KMS-11 (cell line): ENCODE measurements around the gene TUBGCP2.

Experiments used
- H2AFZ ChIP-seq: fragments of 200-600 bp; sonication (generic); 2 replicates; pipeline ENCODE4 v1.6.1; 2016; ENCODE audit warnings: antibody characterized with exemption, mixed run types, low read depth
- H3K27ac ChIP-seq: fragments of 200-600 bp; sonication (generic); 2 replicates; pipeline ENCODE4 v1.6.1; 2016; ENCODE audit warnings: mild to moderate bottlenecking, mixed run types
- H3K27me3 ChIP-seq: fragments of 200-600 bp; sonication (generic); 2 replicates; pipeline ENCODE4 v1.6.1; 2017; ENCODE audit warnings: mild to moderate bottlenecking, low read depth, mixed run types, moderate library complexity; ENCODE audit not compliant: insufficient read depth
- H3K36me3 ChIP-seq: fragments of 200-600 bp; sonication (generic); 2 replicates; pipeline ENCODE4 v1.6.1; 2017; ENCODE audit warnings: mild to moderate bottlenecking, mixed run types; ENCODE audit not compliant: insufficient read depth
- H3K4me1 ChIP-seq: fragments of 200-600 bp; sonication (generic); 2 replicates; pipeline ENCODE4 v1.6.1; 2016; ENCODE audit warnings: mild to moderate bottlenecking, low read depth, mixed run types; ENCODE audit not compliant: poor library complexity, severe bottlenecking
- H3K4me2 ChIP-seq: fragments of 200-600 bp; sonication (generic); 2 replicates; pipeline ENCODE4 v1.7.0; 2016; ENCODE audit warnings: mild to moderate bottlenecking, mixed run types
- H3K4me3 ChIP-seq: fragments of 200-600 bp; sonication (generic); IDR thresholded peaks from 2 replicates; pipeline ENCODE4 v1.6.1; 2017; ENCODE audit warnings: low read depth, low read length, mixed read lengths; ENCODE audit not compliant: insufficient read depth
- H3K79me2 ChIP-seq: fragments of 200-600 bp; sonication (generic); 2 replicates; pipeline ENCODE4 v1.6.1; 2016; ENCODE audit warnings: low read depth, mixed run types; ENCODE audit not compliant: insufficient read depth
- H3K9ac ChIP-seq: fragments of 200-600 bp; sonication (generic); 2 replicates; pipeline ENCODE4 v1.6.1; 2016; ENCODE audit warnings: mild to moderate bottlenecking, mixed run types
- H4K20me1 ChIP-seq: fragments of 200-600 bp; sonication (generic); 2 replicates; pipeline ENCODE4 v1.6.1; 2016; ENCODE audit warnings: mild to moderate bottlenecking, mixed run types; ENCODE audit not compliant: insufficient read depth
- TF ChIP-seq, protein P1 (sequence below): fragments of 200-600 bp; sonication (generic); conservative IDR thresholded peaks from 2 replicates; pipeline ENCODE4 v1.6.1; 2017; ENCODE audit warnings: low read depth, mild to moderate bottlenecking, antibody characterized with exemption, low read length, moderate library complexity, mixed read lengths

Gene TUBGCP2

DNA sequence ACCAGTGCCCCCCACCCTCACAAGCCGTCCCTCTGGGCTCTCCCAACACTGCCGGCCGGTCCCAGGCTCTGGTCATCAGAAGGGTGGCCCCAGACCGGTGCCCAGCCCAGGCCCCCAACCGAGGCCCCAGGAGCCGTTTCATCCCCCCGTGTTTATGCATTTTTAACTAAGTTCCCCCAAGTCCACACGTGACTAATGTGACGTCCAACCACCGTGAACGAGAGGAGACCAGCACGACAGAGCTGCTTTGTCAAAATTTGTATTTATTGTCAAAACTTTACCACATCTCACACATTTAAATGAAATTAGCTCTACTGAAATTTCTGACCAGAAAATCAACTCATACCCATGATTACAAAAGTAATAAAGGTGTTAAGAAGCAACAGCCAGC lies 62.4 kb downstream of the TUBGCP2 start:
- Histone ChIP-seq H3K4me3 (no peak overlapping the region), H3K4me1 (no peaks in the 10 kb centered on the region), H3K36me3 (no peaks in the 10 kb centered on the region), H3K79me2 (no peaks in the 10 kb centered on the region), H3K27ac (no peak overlapping the region), H4K20me1 (no peaks in the 10 kb centered on the region), H2AFZ (no peak overlapping the region), H3K4me2 (no peak overlapping the region), H3K27me3 (peaks cover 63% of the 10 kb centered on the region), H3K9ac (no peak overlapping the region)
- TF ChIP-seq, protein P1, sequence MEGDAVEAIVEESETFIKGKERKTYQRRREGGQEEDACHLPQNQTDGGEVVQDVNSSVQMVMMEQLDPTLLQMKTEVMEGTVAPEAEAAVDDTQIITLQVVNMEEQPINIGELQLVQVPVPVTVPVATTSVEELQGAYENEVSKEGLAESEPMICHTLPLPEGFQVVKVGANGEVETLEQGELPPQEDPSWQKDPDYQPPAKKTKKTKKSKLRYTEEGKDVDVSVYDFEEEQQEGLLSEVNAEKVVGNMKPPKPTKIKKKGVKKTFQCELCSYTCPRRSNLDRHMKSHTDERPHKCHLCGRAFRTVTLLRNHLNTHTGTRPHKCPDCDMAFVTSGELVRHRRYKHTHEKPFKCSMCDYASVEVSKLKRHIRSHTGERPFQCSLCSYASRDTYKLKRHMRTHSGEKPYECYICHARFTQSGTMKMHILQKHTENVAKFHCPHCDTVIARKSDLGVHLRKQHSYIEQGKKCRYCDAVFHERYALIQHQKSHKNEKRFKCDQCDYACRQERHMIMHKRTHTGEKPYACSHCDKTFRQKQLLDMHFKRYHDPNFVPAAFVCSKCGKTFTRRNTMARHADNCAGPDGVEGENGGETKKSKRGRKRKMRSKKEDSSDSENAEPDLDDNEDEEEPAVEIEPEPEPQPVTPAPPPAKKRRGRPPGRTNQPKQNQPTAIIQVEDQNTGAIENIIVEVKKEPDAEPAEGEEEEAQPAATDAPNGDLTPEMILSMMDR: no peak

- H3K4me3 ChIP-seq: no peak overlapping the region
- H3K9ac ChIP-seq: no peak overlapping the region
- no peaks in the 10 kb centered on the region for H3K79me2 ChIP-seq
- TF ChIP-seq, protein P1: no peak
- H2AFZ ChIP-seq: no peak overlapping the region
- H3K4me2 ChIP-seq: no peak overlapping the region
- H4K20me1 ChIP-seq: no peaks in the 10 kb centered on the region
- H3K27ac ChIP-seq: no peak overlapping the region
- H3K27me3 ChIP-seq: peaks cover 68% of the 10 kb centered on the region
- H3K36me3 ChIP-seq: no peaks in the 10 kb centered on the region
- H3K4me1 ChIP-seq: no peaks in the 10 kb centered on the region
These were observed 63.0 kb downstream of the TUBGCP2 start for GRCh38 chr10:133245439-133246235.

- H3K4me2 ChIP-seq: no peak overlapping the region
- H3K36me3 ChIP-seq: no peaks in the 10 kb centered on the region
- TF ChIP-seq, protein P1: no peak
- peaks cover 67% of the 10 kb centered on the region for H3K27me3 ChIP-seq
- no peaks in the 10 kb centered on the region for H3K4me1 ChIP-seq
- H3K9ac ChIP-seq: no peak overlapping the region
- H4K20me1 ChIP-seq: no peaks in the 10 kb centered on the region
- H3K4me3 ChIP-seq: no peak overlapping the region
- H3K79me2 ChIP-seq: no peaks in the 10 kb centered on the region
- no peak overlapping the region for H2AFZ ChIP-seq
- no peak overlapping the region for H3K27ac ChIP-seq
These were observed 65.1 kb downstream of the TUBGCP2 start for GRCh38 chr10:133243593-133243992.

DNA sequence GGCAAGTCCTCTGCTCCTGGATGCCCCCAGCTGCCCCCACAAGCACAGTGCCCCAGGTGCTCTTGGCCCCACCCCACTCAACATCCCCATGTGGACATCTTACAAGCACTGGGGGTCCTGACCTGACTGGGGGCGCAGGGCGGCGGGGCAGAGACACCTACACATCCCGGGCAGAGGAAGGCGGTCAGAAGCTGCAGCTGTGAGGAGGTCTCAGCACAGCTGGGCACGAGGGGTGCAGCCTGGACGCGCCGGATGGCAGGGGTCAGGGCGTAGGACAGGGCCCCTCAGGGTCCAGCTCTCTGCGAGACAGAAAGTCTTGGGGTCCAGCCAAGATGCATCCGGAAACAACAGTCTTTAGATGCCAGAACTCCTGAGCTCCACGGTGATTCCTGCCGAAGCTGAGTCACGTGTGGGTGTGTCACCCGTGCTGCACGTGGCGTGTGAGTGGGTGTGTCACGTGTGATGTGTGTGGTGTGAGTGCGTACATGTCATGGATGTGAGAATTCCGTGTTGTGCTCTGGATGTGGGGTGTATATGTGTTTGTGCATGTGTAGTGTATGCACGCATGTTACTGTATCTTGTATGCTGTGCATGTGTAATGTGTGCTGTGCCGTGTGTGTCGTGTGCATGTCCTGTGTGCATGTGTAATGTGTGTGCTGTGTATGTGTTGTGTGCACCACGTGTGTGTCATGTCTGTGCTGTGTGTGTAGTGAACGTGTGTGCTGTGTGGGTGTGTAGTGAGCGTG lies 65.9 kb downstream of the TUBGCP2 start:
- no peak overlapping the region for H3K27ac ChIP-seq
- no peak overlapping the region for H3K9ac ChIP-seq
- H3K36me3 ChIP-seq: no peaks in the 10 kb centered on the region
- H3K4me3 ChIP-seq: no peak overlapping the region
- H3K79me2 ChIP-seq: no peaks in the 10 kb centered on the region
- H2AFZ ChIP-seq: no peak overlapping the region
- no peaks in the 10 kb centered on the region for H3K4me1 ChIP-seq
- H4K20me1 ChIP-seq: no peaks in the 10 kb centered on the region
- TF ChIP-seq, protein P1: no peak
- H3K4me2 ChIP-seq: no peak overlapping the region
- H3K27me3 ChIP-seq: peaks cover 70% of the 10 kb centered on the region
